ENCODE data around the gene TMEM61.
"Not testable (repeated sequence)": the region's sequence is repeated elsewhere in the genome, so short reads cannot be mapped to it uniquely, and the experiment has no call there.

Gene TMEM61

DNA sequence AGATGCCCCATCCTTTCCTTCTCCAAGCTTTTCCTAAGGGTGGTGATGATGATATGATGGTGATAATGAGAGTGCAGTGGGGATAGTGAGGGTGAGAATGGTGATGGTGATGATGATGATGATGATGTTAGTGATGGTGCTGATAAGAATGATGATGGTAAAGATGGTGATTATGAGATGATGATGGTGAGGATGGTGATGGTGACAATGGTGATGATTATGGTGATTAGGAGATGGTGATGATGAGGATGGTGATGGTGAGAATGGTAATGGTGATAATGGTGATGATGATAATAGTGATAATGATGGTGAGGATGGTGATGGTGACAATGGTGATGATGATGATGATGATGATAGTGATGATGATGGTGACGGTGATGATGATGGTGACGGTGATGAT is 22.3 kb downstream of the TMEM61 start:
- no peak for DNase-seq

DNA sequence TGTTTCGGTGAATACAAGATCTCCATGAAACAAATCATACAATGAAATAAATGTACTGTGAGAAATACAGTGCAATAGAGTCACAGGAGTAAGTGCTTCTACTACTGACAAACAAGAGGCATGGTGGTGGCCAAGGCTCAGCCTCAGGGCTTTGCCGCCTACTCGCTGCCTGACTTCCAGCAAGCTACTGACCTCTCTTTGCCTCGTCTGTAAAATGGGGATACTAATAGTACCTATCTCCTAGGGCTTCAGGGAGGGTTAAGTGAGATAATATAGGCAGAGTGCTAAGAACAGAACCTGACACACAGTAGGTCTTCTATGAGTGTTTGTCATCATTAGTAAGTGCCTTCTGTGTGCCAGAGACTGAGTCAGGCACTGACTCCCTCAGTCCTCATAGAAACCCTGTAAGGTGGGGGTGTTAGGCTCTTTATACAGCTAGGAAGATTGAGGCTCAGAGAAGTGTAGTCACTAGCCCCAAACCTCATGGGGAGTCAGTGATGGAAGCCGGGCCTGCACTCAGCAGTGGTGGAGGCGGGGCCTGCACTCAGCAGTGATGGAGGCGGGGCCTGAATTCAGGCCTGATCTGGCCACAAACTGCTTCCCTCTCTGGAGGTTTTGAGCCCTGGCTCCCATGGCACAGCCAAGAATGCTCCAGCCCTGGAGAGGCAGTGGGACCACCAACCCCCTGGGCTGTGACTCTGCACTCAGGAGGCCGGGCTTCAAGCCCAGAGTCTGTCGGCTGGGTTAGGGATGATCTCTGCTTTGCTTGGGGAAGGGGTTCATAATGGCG is 25.1 kb downstream of the TMEM61 start:
- peak; percentile 40 for DNase-seq

DNA sequence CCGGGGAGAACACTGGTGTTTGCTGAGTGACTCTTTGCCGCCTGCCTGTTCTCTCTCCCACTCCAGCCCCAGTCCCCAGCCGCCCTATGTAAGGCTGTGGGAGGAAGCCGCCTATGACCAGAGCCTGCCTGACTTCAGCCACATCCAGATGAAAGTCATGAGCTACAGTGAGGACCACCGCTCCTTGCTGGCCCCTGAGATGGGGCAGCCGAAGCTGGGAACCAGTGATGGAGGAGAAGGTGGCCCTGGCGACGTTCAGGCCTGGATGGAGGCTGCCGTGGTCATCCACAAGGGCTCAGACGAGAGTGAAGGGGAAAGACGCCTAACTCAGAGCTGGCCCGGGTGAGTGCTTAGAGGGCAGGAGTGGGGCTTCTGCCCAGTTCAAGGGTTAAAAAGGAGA is 26.5 kb downstream of the TMEM61 start:
- DNase-seq, result no peak

DNA sequence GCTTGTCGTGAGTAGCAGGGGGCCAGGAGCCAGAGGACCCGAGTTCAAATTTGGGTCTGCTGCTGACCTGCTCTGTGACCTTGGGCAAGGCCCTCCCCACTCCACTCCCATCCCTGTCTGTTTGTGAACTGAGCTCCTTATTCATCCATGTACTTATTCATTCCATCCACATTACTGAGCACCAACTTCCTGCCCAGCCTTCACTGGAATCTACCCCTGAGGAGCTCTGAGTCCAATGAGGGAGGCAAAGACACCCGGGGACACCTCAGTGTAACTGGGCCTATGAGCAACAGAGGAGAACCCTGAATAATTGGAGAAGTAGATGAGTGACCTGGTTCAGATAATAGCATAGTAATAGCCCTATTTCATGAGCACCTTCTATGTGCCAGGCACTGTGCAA is 27.2 kb downstream of the TMEM61 start:
- no peak for DNase-seq

DNA sequence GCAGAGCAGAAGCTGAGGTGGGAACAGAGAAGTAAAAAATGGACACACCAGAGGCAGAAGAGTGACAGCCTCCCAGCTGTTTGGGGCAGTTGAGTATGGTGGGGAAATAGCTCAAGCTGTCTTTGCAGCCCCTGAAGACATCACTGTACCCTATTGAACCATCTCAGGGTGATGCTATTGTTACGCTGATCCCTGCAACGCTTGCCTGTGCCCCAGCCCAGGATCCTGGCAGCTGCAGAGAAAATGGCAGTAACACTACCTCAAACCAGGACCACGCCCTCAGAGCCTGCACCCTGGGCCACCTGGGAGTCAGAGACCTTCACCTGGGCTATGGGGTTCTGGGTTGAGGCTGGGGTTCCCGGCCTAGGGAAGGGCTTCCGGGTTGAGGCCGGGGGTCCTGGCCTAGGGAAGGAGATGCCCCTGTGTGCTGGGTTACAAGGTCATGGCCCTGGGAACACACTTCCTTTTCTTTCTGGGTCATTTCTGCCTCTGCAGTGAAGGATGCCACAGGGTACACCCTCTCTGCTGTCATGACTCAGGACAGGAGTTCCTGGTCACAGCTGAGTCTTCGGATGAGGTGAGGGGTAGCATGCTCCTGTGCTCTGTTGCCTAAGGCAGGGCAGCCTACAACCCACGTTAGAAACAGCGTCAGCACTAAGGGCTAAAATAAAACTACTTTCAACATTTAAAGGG is 29.9 kb downstream of the TMEM61 start:
- DNase-seq, result no peak

DNA sequence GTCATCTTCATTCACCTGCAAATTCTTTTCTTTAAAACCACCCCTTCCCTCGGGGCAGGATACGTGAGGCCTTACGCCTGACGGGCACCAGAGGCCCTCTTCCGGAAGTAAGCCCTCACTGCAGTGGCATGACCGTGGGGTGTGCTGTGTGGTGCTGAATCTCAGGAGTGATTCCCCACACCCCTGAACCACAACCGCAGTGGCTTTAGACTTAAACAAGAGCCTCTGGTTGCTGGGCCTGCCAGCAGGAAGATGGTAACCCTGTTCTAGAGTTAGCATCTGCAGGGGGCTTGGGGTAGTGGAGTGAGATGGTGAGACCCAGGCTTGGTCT is 30.4 kb downstream of the TMEM61 start:
- DNase-seq, result no peak

DNA sequence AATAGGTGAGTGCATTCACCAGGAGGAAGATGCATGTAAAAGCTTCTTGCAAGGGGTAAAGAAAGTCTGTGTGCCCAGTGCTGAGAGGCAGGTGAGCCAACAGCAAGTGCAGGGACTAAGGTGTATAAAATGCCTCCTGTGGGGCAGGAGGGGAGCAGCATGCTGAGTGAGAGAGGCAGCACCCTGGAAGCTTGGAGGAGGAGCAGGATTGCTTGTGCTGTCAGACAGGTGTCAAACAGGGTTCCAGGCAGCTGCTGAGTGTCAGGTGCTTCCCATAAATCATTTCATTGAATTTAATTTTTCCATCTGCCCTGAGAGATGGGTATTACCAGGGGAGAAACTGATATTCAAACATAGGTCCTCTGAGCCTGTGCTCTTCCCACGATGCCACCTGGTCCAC is 32.2 kb downstream of the TMEM61 start:
- peak; percentile 87 for DNase-seq

DNA sequence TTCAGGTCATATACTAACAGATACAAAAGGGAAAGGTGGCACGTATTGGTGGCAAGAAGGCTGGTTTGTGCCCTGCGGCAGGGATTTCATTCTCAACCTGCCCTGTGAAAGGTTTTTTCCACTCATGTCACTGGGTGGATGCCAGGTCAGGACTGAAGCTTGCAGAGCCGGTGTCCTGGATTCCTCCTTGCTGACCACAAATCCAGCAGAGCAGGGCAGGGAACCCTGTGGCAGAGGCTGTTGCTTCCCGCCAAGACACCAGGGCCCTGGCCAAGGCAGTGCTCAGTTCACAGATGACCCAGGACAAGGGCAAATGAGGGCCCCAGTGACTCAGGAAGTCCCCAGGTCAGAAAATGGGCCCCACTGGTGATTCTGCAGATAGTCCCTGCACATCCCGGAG is 34.7 kb downstream of the TMEM61 start:
- no peak for DNase-seq

DNA sequence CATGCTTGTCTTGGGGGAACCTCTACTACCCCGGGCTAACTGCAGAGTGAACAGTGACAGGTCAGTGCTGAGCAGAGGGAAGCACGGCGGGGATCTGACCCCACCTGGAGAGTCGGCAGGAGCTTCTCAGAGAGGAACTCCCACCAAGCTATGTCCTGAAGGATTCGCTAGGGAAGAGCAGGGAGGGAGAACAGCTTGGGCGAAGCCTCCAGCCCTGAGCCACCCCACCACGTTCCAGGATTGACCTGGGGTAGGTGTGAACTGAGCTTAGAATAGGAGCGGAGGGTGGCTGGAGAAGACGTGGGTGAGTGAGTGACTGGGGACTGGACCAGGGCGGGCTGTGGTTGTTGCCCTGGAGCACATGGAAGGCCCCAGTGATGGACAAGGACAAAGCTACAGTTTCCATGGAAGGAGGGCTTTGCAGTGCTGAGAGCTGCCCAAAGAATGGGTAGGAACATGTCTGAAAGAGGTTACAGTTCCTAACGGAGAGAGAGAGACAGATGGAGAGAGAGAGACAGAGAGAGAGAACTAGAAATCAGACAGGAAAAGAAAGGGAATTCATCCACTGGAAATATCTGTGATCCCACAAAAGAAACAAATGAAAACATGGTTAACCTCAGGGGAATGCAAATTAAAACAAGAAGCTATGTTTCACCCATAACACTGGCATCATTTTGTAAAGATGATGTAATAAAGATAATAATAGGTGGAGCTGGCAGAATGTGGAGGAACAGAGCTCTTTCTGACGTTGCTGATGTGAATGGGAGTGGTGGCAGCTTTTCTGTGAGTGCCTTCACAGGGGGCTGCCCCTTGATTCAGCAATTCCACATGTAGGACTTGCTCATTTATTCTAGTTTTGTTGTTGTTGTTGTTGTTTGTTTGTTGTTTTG is 35.5 kb downstream of the TMEM61 start:
- no peak for DNase-seq

DNA sequence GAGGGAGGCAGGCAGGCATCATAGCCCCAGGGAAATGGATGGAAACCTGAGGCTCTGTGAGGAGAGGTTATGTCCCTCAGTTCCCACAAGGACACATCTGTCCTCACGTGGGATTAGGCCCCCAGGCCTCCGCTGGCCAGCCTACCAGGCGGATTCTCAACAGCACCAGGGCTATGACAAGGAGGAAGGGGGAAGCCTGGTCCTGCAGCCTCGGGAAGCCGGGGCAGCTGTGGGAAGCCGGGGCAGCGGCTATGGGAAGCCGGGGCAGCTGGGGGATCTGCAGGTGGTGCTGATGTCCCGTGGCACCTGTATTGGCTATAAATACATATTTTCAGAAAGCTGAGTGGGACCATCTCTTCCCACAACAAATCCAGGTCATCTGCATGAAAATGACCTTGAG is 38.0 kb downstream of the TMEM61 start:
- DNase-seq, result no peak

DNA sequence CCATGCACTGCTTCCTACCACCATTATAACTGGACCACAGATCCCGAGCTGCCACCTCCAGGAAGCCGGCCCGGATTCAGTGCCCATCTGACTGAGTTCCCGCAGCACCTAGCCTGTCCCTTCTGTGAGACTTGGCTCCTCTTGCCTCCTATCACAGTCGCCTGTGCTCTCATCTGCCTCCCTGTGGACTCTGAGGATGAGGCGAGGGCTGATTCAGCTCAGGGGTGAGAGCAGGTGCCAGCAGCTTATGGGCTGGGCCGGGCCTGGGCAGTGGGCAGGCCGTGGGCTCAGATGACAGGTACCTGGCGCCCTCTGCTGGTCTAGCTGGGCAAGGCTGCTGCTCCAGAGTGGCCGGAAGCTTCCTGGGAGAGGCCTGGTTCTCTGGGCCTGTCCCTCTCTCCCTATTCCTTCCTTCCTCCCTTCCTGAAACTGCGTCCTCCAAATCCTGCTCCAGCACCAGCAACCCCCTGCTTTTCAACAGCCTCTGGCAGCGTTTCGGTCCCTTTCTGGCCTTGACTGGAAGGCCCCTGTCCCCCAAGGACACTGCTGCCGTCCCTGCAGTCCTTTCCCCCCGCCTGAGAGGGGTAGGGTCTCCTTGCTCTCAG is 41.6 kb downstream of the TMEM61 start:
- peak; percentile 100 for DNase-seq

DNA sequence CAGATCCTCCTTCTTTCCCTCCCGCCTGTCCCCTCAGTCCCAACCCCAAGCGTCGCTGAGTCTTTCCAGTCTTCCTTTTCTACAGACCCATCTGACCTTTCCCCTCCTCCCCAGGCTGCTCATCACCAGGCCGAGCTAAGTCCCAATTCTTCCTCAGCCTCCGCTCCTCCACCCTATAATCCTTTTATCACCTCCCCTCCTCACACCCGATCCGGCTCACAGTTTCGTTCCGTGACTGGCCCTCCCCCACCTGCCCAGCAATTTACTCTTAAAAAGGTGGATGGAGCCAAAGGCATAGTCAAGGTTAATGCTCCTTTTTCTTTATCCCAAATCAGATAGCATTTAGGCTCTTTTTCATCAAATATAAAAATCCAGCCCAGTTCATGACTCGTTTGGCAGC is 43.7 kb downstream of the TMEM61 start:
- not testable (repeated sequence) for DNase-seq

DNA sequence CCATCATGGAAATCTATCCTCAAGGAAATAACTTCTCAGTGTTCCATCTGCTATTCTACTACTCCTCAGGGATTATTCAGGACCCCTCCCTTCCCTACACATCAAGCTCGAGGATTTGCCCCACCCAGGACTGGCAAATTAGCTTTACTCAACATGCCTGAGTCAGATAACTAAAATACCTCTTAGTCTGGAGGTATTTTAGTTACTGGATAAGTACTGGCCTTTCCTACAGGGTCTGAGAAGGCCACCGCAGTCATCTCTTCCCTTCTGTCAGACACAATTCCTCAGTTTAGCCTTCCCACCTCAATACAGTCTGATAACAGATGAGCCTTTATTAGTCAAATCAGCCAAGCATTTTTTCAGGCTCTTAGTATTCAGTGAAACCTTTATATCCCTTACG is 46.3 kb downstream of the TMEM61 start:
- DNase-seq, result not testable (repeated sequence)

DNA sequence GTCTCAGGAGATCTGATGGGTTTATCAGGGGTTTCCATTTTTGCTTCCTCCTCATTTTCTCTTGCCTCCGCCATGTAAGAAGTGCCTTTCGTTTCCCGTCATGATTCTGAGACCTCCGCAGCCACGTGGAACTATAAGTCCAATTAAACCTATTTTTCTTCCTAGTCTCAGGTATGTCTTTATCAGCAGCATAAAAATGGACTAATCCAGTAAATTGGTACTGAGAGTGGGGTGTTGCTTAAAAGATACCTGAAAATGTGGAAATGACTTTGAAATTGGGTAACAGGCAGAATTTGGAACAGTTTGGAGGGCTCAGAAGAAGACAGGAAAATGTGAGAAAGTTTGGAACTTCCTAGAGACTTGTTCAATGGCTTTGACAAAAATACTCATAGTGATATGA is 50.7 kb downstream of the TMEM61 start:
- DNase-seq, result not testable (repeated sequence)

DNA sequence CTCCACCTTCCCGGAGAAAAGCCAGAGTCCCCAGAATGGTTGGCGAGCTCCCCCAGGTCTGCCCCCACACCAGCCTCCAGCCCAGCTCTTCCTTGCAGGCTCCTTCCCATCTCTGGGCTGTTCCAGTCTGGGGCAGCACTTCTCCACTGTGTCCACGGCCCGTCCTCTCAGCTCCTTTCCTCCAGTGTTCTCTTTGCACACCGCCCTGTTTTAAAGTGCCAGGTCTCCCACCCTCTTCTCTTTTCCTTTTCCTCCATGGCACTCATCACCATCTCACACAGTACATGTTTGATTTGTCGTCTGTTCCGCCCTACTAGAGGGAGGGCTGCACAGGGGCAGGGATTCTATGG is 52.8 kb downstream of the TMEM61 start:
- no peak for DNase-seq

DNA sequence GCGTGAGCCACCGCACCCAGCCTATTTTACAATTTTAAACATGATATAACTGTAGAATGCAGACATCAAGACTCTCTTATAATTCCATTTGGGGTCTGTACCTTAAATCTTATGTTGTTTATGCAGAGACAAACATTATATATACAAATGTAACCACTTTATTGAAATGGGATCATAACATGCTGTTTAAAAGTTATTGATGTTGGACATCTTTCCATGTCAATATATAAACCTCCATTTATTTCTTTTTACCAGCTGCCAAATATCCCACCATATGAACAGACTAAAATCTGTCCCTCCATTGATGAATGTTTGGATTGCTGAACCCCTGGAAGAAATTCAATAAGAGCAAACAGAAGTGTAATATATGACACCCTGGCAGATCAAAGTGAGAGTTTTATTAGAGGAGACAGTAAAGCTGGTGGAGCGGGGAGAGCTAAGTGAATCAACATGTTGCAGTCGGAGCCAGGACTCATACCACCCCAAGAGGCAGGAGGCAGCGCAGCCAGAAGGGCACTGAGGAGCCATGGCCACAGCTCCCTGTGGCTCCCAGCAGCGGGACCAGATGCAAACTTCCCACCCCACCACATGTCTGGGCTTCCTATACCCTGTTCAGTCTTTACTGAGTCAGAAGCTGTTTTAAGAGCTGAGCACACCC is 54.2 kb downstream of the TMEM61 start:
- DNase-seq, result no peak

DNA sequence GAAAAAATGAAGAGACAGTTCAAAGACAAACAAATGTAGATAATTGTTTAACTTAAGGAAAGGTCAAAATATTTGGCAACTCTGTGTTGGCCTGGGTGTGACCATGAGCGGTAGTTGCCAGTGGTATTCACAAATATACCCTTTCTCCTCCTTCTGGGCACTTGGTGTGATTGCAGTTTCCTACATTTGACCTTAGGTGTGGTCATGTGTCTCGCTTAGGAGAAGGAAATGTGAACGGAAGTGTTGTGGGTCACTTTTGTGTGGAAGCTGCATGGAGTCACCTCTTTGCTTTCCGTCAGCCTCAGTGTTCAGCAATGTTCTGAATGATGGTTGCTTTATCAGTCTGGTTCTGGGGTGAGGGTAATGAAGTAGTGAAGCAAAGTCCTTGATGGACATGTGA is 55.5 kb downstream of the TMEM61 start:
- peak; percentile 34 for DNase-seq

DNA sequence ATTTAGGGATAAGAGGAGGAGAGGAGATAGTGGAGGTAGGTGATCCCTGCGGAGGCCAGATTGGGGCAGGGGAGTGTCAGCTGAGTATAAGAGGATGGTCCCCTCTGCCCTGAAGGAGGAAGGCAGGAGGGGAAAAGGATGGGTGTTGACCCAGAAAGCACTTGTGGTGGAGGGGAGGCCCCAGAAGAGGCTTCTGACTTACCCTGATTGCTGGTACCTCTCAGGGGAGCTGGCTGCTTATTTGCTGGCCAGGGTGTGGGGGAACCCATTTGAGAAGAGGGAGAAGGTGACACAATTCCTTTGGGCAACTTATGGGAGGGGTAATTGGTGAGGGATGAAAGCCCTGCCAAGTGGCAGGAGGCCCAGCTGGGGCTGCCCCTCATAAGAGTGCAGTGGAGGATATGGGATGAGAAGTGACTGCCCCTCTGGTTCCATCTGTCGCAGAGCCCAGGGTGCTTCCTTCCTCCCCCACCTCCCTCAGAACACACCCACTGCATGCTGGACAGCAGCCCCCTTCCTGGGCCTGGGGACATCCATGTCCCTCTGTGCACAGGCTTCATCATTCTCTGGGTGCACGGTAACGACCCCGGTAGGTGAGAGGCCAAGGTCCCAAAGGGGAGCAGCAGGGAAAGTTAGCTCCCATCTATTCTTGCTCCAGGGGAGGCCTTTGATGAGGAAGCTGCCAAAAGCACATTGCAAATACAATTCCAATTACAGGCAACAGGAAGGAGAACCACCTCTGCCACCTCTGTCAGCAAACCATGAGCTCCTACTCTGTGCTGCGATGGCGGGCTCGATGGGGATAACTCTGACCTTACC is 57.5 kb downstream of the TMEM61 start:
- no peak for DNase-seq

DNA sequence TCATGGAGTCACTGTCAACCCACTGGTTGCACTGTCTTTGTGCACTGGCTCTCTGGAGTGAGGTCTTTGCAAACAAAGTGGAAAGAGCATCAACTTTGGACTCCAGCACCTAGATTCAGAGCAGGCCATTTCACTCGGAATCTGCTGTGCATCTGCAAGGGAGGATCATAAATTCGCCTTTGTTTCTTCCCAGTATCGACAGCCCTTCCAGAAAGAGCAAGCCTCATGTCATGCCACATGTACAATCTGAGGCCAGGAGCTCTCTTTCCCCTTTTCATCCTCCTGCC is 58.1 kb downstream of the TMEM61 start:
- no peak for DNase-seq

DNA sequence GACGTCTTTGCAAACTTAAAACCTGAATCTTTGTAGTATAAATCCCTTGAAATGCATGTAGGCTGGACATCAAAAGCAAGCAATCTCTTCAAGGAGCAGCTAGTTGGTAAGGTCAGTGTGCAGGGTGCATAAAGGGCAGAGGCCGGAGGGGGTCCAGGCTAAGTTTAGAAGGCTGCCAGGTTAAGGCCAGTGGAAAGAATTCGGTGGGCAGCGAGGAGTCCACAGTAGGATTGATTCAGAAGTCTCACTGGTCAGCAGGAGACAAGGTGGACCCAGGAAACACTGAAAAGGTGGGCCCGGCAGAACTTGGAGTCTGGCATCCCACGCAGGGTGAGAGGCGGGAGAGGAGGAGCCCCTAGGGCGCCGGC is 58.5 kb downstream of the TMEM61 start:
- DNase-seq, result no peak

DNA sequence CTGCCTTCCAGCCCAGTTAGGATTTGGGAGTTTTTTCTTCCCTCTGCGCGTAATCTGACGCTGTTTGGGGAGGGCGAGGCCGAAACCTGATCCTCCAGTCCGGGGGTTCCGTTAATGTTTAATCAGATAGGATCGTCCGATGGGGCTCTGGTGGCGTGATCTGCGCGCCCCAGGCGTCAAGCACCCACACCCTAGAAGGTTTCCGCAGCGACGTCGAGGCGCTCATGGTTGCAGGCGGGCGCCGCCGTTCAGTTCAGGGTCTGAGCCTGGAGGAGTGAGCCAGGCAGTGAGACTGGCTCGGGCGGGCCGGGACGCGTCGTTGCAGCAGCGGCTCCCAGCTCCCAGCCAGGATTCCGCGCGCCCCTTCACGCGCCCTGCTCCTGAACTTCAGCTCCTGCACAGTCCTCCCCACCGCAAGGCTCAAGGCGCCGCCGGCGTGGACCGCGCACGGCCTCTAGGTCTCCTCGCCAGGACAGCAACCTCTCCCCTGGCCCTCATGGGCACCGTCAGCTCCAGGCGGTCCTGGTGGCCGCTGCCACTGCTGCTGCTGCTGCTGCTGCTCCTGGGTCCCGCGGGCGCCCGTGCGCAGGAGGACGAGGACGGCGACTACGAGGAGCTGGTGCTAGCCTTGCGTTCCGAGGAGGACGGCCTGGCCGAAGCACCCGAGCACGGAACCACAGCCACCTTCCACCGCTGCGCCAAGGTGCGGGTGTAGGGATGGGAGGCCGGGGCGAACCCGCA is 59.1 kb downstream of the TMEM61 start, which contains the start of gene PCSK9:
Gene PCSK9 (plus strand): TSS at position 207 of the 741 bp plus-strand sequence. CDS start 290 bp downstream, at position 497.
- peak; percentile 87 for DNase-seq

Measured in DMS53 (cell line).